Activated B cell treated with CpG ODN at 0.5 μM for 24 hours (primary cell): ENCODE measurements around the gene ANP32D. TPM values are rescaled to one million over a fixed set of nuclear protein-coding genes. Genes with fewer than 3 reads are reported as not detected.
"Not testable (repeated sequence)": the region's sequence is repeated elsewhere in the genome, so short reads cannot be mapped to it uniquely, and the experiment has no call there.

Source experiments
- ATAC-seq: fragments of 200-7000 bp; cut with Tn5 transposase; one replicate; pipeline ENCODE4 v1.10.0; 2021; ENCODE audit warnings: low read depth, mild to moderate bottlenecking, moderate library complexity
- CTCF ChIA-PET: fragments of 350-600 bp; sonication (Branson Sonifier 250); formaldehyde crosslinking; loops from one replicate; lab custom pipeline; 2021; ENCODE audit warnings: antibody characterized with exemption; lab: Charles Lee
- POLR2A ChIA-PET: fragments of 350-600 bp; sonication (Branson Sonifier 250); formaldehyde crosslinking; loops from one replicate; lab custom pipeline; 2021; ENCODE audit warnings: antibody characterized with exemption; lab: Charles Lee
- DNase-seq: peaks from one replicate; pipeline ENCODE4 v3.0.0; 2022
- H3K27ac Mint-ChIP-seq: one replicate; pipeline ENCODE4 v1.8.0; 2020; ENCODE audit warnings: mixed read lengths
- H3K27me3 Mint-ChIP-seq: one replicate; pipeline ENCODE4 v1.8.0; 2021; ENCODE audit warnings: mixed read lengths
- H3K36me3 Mint-ChIP-seq: one replicate; pipeline ENCODE4 v1.8.0; 2021; ENCODE audit warnings: low read depth, mixed read lengths
- H3K4me1 Mint-ChIP-seq: one replicate; pipeline ENCODE4 v1.8.0; 2021; ENCODE audit warnings: mixed read lengths
- H3K4me3 Mint-ChIP-seq: one replicate; pipeline ENCODE4 v1.8.0; 2020; ENCODE audit warnings: mild to moderate bottlenecking, mixed read lengths
- H3K9me3 Mint-ChIP-seq: one replicate; pipeline ENCODE4 v1.8.0; 2020; ENCODE audit warnings: mixed read lengths
- intact Hi-C: fragments of 100-400 bp; cut with micrococcal nuclease; formaldehyde crosslinking; loops from one replicate; pipeline ENCODE4 v1.15.1; 2024
- total RNA-seq: library from RNA; stranded (reverse); gene quantifications from 2 replicates; pipeline ENCODE4 v1.2.3, GENCODE V29; 2022
- TF ChIP-seq, protein P1 (sequence below): fragments of 200-600 bp; IDR thresholded peaks from one replicate; pipeline ENCODE4 v1.8.0; 2022; ENCODE audit warnings: antibody characterized with exemption, mild to moderate bottlenecking

ANP32D gene
- total RNA-seq: not detected in 2 replicates

DNA sequence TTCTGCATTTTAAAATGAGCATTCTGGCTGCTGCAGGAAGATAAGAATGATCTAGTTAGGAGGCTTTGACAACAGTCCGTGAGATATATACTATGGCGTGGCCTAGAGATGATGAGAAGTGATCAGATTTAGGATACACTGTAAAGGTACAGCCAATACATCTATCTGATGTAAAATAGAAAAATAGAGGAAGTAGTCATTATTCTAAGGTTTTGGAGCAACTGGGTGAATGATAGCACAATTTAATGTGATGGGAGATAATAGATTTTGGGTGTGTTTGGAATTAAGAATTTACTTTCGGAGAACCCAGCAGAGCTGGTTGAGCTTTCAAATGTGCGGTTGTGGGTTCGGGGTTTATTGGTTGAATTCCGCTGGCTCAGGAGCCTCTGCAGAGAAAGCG, at the start of gene ANP32D:
ANP32D (plus strand) TSS at position 301 of the 400 bp plus-strand sequence. CDS start 106 bp downstream, outside the sequence.
- ATAC-seq: no peak
- ChIA-PET POLR2A (no interaction called here), CTCF (no interaction called here)
- DNase-seq: no peak
- peaks cover 18% of the 10 kb centered on the region for H3K27me3 Mint-ChIP-seq
- H3K27ac Mint-ChIP-seq: no peak within 1 kb of the TSS
- peaks cover 31% of the 10 kb centered on the region for H3K9me3 Mint-ChIP-seq
- no peak within 1 kb of the TSS for H3K4me3 Mint-ChIP-seq
- H3K36me3 Mint-ChIP-seq: peaks cover 3% of the 10 kb centered on the region
- H3K4me1 Mint-ChIP-seq: no peaks in the 10 kb centered on the region
- intact Hi-C loops: no loop called here
- TF ChIP-seq, protein P1, sequence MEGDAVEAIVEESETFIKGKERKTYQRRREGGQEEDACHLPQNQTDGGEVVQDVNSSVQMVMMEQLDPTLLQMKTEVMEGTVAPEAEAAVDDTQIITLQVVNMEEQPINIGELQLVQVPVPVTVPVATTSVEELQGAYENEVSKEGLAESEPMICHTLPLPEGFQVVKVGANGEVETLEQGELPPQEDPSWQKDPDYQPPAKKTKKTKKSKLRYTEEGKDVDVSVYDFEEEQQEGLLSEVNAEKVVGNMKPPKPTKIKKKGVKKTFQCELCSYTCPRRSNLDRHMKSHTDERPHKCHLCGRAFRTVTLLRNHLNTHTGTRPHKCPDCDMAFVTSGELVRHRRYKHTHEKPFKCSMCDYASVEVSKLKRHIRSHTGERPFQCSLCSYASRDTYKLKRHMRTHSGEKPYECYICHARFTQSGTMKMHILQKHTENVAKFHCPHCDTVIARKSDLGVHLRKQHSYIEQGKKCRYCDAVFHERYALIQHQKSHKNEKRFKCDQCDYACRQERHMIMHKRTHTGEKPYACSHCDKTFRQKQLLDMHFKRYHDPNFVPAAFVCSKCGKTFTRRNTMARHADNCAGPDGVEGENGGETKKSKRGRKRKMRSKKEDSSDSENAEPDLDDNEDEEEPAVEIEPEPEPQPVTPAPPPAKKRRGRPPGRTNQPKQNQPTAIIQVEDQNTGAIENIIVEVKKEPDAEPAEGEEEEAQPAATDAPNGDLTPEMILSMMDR: no peak

- Mint-ChIP-seq H3K4me1 (no peaks in the 10 kb centered on the region), H3K36me3 (no peaks in the 10 kb centered on the region), H3K4me3 (no peak overlapping the region), H3K9me3 (no peaks in the 10 kb centered on the region), H3K27ac (no peak overlapping the region), H3K27me3 (peaks cover 18% of the 10 kb centered on the region)
- CTCF ChIA-PET: no interaction called here
- DNase-seq (no peak), ATAC-seq (no peak)
- TF ChIP-seq, protein P1: no peak
- intact Hi-C loops: no loop called here
- POLR2A ChIA-PET: no interaction called here
Measured at GRCh38 chr12:48423171-48423570, 49.2 kb upstream of the ANP32D start.

- CTCF ChIA-PET: no interaction called here
- TF ChIP-seq, protein P1: no peak
Measured at GRCh38 chr12:48424644-48425043, 47.7 kb upstream of the ANP32D start.

DNA sequence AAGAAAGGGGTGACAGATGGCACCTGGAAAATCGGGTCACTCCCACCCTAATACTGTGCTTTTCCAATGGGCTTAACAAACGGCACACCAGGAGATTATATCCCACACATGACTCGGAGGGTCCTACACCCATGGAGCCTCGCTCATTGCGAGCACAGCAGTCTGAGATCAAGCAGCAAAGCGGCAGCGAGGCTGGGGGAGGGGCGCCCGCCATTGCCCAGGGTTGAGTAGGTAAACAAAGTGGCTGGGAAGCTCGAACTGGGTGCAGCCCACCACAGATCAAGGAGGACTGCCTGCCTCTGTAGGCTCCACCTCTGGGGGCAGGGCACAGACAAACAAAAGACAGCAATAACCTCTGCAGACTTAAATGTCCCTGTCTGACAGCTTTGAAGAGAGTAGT, 38.3 kb upstream of the ANP32D start:
- H3K4me3 Mint-ChIP-seq, H3K9me3 Mint-ChIP-seq, H3K27ac Mint-ChIP-seq, POLR2A ChIA-PET, H3K4me1 Mint-ChIP-seq, ATAC-seq, H3K36me3 Mint-ChIP-seq, intact Hi-C loops, CTCF ChIA-PET, DNase-seq: not testable (repeated sequence)
- H3K27me3 Mint-ChIP-seq: peaks cover 18% of the 10 kb centered on the region

More at GRCh38 chr12:48424644-48425043, 47.7 kb upstream of the ANP32D start:
- ATAC-seq (no peak), DNase-seq (no peak)
- Mint-ChIP-seq H3K9me3 (no peaks in the 10 kb centered on the region), H3K36me3 (no peaks in the 10 kb centered on the region), H3K27ac (no peak overlapping the region), H3K27me3 (peaks cover 29% of the 10 kb centered on the region), H3K4me3 (no peak overlapping the region), H3K4me1 (no peaks in the 10 kb centered on the region)
- intact Hi-C loops: no loop called here
- POLR2A ChIA-PET: no interaction called here

- Mint-ChIP-seq H3K4me1 (no peaks in the 10 kb centered on the region), H3K36me3 (no peaks in the 10 kb centered on the region), H3K27me3 (peaks cover 10% of the 10 kb centered on the region), H3K9me3 (no peaks in the 10 kb centered on the region), H3K4me3 (no peak overlapping the region), H3K27ac (no peak overlapping the region)
- ChIA-PET CTCF (no interaction called here), POLR2A (no interaction called here)
- intact Hi-C loops: no loop called here
- DNase-seq (no peak), ATAC-seq (no peak)
- TF ChIP-seq, protein P1: no peak
Measured at GRCh38 chr12:48441069-48441468, 31.3 kb upstream of the ANP32D start.

DNA sequence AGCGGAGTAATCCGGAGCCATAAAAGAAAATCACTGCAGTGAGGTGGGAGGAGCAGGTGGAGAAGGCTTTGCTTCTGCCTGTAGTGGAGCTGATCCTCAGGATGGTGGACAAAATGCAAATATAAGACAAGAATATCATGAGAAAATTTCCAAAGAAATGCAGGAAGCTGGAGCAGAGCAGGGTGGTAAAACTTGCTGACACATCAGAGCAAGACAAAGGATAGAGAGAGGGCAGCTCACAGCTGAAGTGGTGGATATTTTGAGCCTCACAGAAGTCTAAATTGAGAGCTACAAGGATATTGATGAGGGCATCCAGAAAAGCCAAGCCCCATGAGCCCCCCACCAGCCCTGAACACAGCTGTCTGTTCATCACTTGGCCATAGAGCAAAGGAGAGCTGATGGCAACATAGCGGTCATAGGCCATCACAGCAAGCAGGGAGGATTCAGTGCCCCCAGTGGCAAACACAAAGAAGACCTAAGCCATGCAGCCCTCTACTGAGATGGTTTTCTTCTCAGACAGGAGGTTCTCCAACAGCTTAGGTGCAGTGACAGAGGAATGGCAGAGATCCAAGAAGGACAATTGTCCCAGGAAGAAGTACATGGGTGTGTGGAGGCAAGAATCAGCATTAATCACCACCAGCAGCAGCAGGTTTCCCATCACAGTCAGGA, 30.0 kb upstream of the ANP32D start:
- Mint-ChIP-seq H3K27ac (no peak overlapping the region), H3K4me1 (no peaks in the 10 kb centered on the region), H3K27me3 (peaks cover 15% of the 10 kb centered on the region), H3K36me3 (no peaks in the 10 kb centered on the region), H3K4me3 (no peak overlapping the region), H3K9me3 (no peaks in the 10 kb centered on the region)
- ATAC-seq (no peak), DNase-seq (no peak)
- ChIA-PET POLR2A (no interaction called here), CTCF (no interaction called here)
- TF ChIP-seq, protein P1: no peak
- intact Hi-C loops: no loop called here
